ENCODE measurements around the gene WIZ. TPM values are rescaled to one million over a fixed set of nuclear protein-coding genes. Genes with fewer than 3 reads are reported as not detected.

Gene WIZ
- total and polyA plus RNA-seq, 2 of the 4 experiments (the other 2 are of a cell fraction): 0.90 to 27.1 TPM

GRCh38 chr19:15394426-15394825, 55.3 kb downstream of the WIZ start:
- H3K9ac ChIP-seq (ENCODE audit: low read depth, low read length): no peak overlapping the region
- ChIA-PET POLR2A (ENCODE audit: unreplicated experiment) (no interaction called here), CTCF (interaction anchor here (0.7 to 1.1 kb wide), 3 partner anchors 10 to 25 kb away, joined by 4 to 5 read pairs (median 4); no protein-coding TSS in a partner anchor)
- in situ Hi-C loops (cut with MboI; ENCODE audit: low sequenced_read_pairs): no loop called here
- no peak overlapping the region for H2BK20ac ChIP-seq (ENCODE audit: low read depth, low read length)
- ATAC-seq (ENCODE audit: low read depth): no peak
- BruUV-seq (replicated peaks): no TSS peak
- H3K14ac ChIP-seq (replicated peaks; ENCODE audit: low read depth, low read length): no peak overlapping the region
- no peak overlapping the region for H2AFZ ChIP-seq (replicated peaks; ENCODE audit: low read length, poor library complexity)
- intact Hi-C loops (cut with micrococcal nuclease): no loop called here
- no CpG with 5 or more reads among the region's 5 CpGs for WGBS, 2 experiments (ENCODE audit: extremely low coverage in 2 of 2, insufficient read length in 1 of 2)
- H3K18ac ChIP-seq (ENCODE audit: low read depth, low read length): no peak overlapping the region
- no peak overlapping the region for H3K56ac ChIP-seq (ENCODE audit: extremely low read depth, insufficient read depth, low read length)
- H2AK9ac ChIP-seq (replicated peaks; ENCODE audit: low read depth, low read length, poor library complexity): no peak overlapping the region
- no peaks in the 10 kb centered on the region; the same call in 1 of the 2 replicates for H3K4me1 ChIP-seq (ENCODE audit: control insufficient read depth, insufficient read depth, low read length)
- no peak overlapping the region for H4K8ac ChIP-seq (ENCODE audit: low read depth in 2 of 2, low read length in 2 of 2)
- no peak overlapping the region for H2BK5ac ChIP-seq (ENCODE audit: low read depth, low read length, poor library complexity, severe bottlenecking)
- no peak overlapping the region for H2BK120ac ChIP-seq (ENCODE audit: low read depth, low read length)
- H3K27ac ChIP-seq (ENCODE audit: insufficient read depth, low read length): no peak overlapping the region
- no peak overlapping the region for H3K4me2 ChIP-seq (ENCODE audit: low read depth, low read length)
- H3K4me3 ChIP-seq (ENCODE audit: insufficient read depth, low read depth, low read length): no peak overlapping the region
- dilution Hi-C loops (cut with HindIII; ENCODE audit: low sequenced_read_pairs, unreplicated experiment): no loop called here
- no peak overlapping the region for H4K91ac ChIP-seq (ENCODE audit: insufficient read depth, low read depth, low read length)
- peaks cover 50% of the 10 kb centered on the region for H3K36me3 ChIP-seq (ENCODE audit: control insufficient read depth, insufficient read depth, low read length)
- H3K9me3 ChIP-seq (ENCODE audit: control insufficient read depth, insufficient read depth, low read length): no peaks in the 10 kb centered on the region
- TF ChIP-seq RCOR1 (IDR thresholded peaks at IDR 0.05; ENCODE audit: insufficient replicate concordance, low read length) (no peak), BHLHE40 (IDR thresholded peaks at IDR 0.05; ENCODE audit: low read depth, low read length) (no peak), CTCF (conservative IDR thresholded peaks at IDR 0.05; ENCODE audit: low read depth, low read length) (no peak), SMC3 (IDR thresholded peaks at IDR 0.05; ENCODE audit: low read depth, low read length) (no peak), FOS (IDR thresholded peaks at IDR 0.05; ENCODE audit: low read depth, low read length) (no peak), USF2 (IDR thresholded peaks at IDR 0.05; ENCODE audit: low read depth, low read length) (no peak), CEBPB (IDR thresholded peaks at IDR 0.05; ENCODE audit: low read depth, low read length) (no peak), ELK1 (IDR thresholded peaks at IDR 0.05; ENCODE audit: borderline replicate concordance, low read depth, low read length) (no peak), CHD1 (IDR thresholded peaks at IDR 0.05; ENCODE audit: low read depth, low read length) (no peak), MXI1 (IDR thresholded peaks at IDR 0.05; ENCODE audit: borderline replicate concordance, low read depth, low read length) (no peak), RFX5 (IDR thresholded peaks at IDR 0.05; ENCODE audit: low read depth, low read length) (no peak)
- H3K4ac ChIP-seq (ENCODE audit: low read depth, low read length): no peak overlapping the region
- H3K23ac ChIP-seq (ENCODE audit: low read depth, low read length): no peak overlapping the region
- H3K79me1 ChIP-seq (ENCODE audit: low read depth in 1 of 2, low read length in 2 of 2): peaks cover 20 to 49% of the 10 kb centered on the region in 2 experiments
- no peak overlapping the region for H4K5ac ChIP-seq (ENCODE audit: low read depth, low read length)
- no peak for DNase-seq
- no peaks in the 10 kb centered on the region for H3K27me3 ChIP-seq (ENCODE audit: control insufficient read depth, insufficient read depth, low read length)
- no peak overlapping the region for H2BK15ac ChIP-seq (ENCODE audit: low read depth, low read length)
- H4K20me1 ChIP-seq (ENCODE audit: insufficient read depth, low read length): peaks cover 50% of the 10 kb centered on the region
- no peak overlapping the region for H2AK5ac ChIP-seq (ENCODE audit: low read depth, low read length)
- peaks cover 9% of the 10 kb centered on the region; the same call in 1 of the 2 replicates for H3K9me1 ChIP-seq (ENCODE audit: insufficient read depth, low read length)

All from IMR-90 (cell line).